Dedifferentiated amniotic fluid mesenchymal stem cell (primary cell): Measurements from ENCODE around the gene TTC16.
"Not testable (repeated sequence)": the region's sequence is repeated elsewhere in the genome, so short reads cannot be mapped to it uniquely, and the experiment has no call there.

Source experiments
- DNase-seq: peaks from one replicate; pipeline ENCODE4 v3.0.0-alpha.2; 2016; ENCODE audit errors: extremely low spot score

TTC16 gene

GRCh38 chr9:127744398-127745110 lies 28.7 kb downstream of the TTC16 start:
- no peak for DNase-seq

GRCh38 chr9:127746959-127747569 lies 31.2 kb downstream of the TTC16 start:
- DNase-seq: no peak

- no peak for DNase-seq
Observed at GRCh38 chr9:127749090-127749787, 33.4 kb downstream of the TTC16 start.

DNA sequence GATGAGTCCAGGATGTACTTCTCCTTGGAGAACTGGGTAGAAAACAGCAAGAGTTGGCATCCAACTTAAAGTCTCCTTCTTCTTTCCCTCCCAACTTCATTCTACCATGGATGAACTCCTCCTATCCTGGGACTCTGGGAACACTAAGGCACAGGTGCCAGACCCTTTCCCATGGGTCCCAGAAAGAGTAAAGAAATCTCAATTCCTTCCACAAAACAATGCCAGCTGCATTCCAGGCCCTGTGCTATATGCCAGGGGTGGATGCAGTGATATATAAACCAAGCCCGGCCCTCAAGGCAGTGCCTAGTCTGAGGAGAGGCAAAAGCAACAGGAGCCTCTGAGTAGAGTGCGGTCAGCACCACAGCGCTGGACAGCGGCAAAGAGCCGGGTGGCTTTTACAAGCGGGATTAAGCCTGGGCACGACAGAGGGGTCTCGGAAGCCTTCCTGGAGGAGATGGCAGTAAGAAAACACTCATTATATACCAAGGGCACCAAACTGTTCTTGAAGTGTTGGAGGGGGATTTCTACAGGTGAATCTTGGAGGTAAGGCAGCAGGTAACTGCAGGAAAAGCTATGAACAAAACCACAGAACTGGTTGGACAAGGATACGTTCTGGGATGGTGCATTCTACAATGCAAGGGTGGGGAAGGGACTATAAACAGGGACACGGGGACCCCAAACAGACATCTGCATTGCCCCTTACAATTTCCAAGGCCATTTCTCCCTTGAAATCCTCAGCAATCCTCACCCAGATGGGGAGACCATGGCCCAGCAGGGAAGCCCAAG lies 35.6 kb downstream of the TTC16 start:
- DNase-seq: no peak

GRCh38 chr9:127753148-127753547 lies 37.3 kb downstream of the TTC16 start:
- no peak for DNase-seq

DNA sequence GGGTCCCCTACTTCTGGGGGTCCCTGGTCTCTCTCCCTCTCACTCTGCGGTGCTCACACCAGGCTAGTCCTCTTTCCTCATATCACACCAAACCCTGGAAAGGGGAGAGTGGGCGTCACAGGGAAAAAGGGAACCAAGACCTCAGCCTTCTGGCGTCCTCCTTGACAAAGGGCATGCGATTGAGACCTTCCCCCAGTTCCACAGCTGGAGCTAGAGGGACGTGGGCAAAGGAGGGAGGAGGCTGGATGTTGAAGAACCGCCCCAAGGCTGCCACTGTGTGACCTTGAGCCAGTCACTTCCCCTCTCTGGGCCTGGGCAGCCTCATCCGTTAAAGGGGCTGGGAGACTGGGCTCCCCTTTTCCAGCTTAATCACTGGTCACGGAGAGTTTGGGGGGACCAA lies 37.7 kb downstream of the TTC16 start:
- DNase-seq: no peak

GRCh38 chr9:127754099-127755060 lies 38.5 kb downstream of the TTC16 start:
- no peak for DNase-seq

GRCh38 chr9:127755061-127756060 lies 39.5 kb downstream of the TTC16 start:
- no peak for DNase-seq

GRCh38 chr9:127756233-127756632 lies 40.4 kb downstream of the TTC16 start:
- no peak for DNase-seq

GRCh38 chr9:127756776-127757175 lies 40.9 kb downstream of the TTC16 start:
- not testable (repeated sequence) for DNase-seq

DNA sequence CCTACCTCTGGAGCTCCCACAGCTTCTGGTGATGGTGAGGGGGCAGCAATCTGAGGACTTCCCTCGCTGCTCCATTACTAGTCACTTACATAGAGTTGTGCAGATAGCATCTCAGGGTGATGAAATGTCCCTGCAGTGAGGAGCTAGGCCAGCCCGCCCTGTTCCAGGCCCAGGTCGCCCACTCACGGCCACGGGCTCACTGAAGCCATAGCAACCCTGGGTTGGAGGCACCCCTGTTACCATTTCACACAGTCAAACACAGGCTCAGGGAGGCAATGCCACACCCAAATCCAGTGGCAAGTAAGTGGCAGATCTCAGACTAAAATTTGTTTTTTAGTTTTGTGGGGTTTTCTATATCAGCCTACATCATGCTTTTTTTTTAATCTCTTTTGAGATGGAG lies 43.0 kb downstream of the TTC16 start:
- DNase-seq: no peak

DNA sequence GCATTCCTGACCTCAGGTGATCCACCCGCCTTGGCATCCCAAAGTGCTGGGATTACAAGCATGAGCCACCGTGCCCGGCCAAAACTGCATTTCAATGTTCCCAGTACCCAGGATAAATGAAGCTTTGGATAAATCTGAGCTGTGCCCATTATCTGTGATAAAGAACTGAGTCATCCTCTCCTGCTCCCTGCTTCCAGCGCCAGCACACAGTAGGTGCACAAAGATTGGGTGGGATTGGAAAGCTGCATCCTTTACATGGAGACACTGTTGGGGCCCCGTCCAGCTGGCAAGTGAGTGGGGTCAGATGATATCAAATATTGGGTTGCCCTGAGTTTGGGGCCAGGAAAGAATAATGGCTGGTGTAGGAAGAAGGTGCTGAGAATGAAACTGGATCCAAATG lies 45.2 kb downstream of the TTC16 start:
- DNase-seq: no peak

DNA sequence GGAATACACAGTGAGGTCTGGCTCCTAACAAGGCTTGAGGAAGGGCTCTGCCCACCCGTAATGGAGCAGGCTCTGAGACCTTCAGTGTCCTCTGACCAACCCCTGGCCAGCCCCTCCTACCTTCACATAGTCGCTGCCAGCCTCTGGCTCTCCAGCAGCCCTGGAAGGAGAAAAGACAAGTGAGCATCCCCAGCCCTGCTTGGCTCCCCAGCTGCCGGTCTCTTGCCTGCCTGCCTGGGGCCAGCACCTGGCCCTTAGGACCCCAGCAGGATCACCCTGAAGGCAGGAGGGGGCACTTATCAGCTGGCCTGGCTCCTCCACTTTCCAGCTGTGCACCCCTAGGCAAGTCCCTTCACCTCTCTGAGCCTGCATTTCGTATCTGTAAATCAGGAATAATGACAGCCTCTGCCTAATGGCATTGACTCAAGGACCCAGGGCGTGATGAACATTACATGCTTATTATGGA lies 45.6 kb downstream of the TTC16 start:
- DNase-seq: no peak

DNA sequence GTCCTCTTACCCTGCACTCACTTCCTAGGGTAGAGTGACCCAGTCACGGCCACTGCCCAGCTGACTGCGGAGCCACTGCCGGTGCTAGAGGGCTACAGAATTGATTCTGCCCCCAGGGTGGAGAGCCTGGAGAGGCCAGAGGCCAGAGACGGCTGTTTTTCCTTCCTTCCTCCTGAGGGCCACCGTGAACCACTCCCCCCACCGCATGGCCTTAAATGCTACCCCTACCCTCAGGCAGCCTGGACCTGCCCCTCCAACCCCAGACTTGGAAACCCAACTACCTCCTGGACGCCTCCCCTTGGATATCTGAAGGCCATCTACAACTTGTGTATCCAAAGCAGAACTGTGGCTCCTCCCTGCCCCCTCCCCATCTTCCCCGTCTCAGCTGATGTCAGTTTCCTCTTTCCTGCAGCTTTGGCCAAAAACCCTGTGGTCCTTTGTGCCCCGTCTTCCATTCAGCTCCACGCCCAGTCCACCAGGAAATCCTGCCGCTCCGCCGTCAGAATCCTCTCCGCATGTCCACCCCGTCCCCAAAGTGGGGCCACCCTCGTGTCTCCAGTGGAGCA lies 46.3 kb downstream of the TTC16 start:
- no peak for DNase-seq

DNA sequence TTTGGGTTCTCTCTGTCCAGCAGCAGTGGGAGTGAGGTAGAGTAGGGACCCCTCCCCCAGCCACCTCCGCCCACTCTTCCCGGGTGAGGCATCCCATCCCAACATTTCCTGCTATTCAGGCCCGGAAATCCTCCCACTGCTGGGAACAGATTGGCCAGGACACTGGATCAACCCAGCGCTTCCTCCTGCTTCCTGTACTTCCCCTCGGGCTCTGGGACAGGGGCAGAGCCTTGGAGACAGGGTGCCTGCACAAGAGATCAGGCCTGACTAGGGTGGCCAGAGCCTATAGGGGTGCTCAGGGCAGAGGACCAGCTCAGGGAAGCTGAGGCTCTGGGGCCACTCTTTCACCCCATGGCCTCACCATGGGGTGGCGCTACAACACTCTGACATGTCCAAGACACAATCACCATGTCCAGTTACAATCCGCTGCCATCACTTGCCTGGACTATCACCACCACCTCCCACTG lies 48.1 kb downstream of the TTC16 start:
- DNase-seq: no peak

GRCh38 chr9:127765418-127765817 lies 49.5 kb downstream of the TTC16 start:
- no peak for DNase-seq

DNA sequence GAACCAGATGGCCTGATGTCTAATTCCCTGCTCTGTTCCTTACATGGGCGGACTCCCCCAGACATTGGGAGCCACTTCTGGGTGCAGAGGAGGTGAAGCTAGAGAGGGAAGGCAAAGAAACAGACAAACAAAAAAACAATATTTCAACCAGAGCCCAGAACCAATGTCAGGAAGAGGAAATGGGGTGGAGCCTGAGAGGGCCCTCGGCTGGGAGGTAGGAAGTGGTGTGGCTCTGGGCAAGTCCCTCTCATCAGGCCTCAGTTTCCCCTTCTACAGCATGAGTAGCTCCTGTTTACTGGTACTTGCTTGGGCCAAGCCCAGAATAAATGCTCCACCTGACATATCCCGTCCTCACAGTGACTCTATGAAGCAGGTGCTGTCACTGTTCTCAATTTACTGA lies 51.5 kb downstream of the TTC16 start:
- no peak for DNase-seq

DNA sequence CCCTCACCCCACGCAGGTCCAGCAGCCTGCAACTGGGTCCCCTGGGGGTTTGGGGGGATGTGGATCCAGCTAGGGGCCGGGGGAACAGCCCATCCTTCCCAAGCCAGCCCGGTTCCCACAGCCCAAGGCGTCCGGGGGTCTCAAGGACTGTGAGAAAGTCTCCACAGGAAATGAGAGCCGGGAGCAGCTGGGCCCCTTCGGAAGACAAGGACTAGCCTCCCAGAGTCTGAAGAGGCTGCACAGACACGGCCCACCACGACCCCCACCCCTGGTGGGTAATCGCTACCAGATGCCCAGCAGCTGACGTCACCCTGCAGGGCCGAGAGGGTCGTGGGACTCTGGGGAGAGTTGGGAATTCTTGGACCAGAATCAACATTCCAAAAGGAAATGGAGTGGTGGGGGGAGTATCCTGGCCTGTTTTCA lies 52.0 kb downstream of the TTC16 start:
- no peak for DNase-seq

- no peak for DNase-seq
Observed at GRCh38 chr9:127768698-127769097, 52.8 kb downstream of the TTC16 start.
